H1 (cell line): Measurements from ENCODE around the gene PPA2. TPM values are rescaled to one million over a fixed set of nuclear protein-coding genes. Genes with fewer than 3 reads are reported as not detected.

ENCODE experiments used
- CTBP2 ChIP-seq: IDR thresholded peaks from 2 replicates; pipeline ENCODE4 v1.7.0; 2011; ENCODE audit warnings: borderline replicate concordance, mild to moderate bottlenecking, moderate library complexity, mixed read lengths, low read length; ENCODE audit not compliant: insufficient read depth, insufficient read length
- HDAC2 ChIP-seq, 2 experiments: fragments of 300-600 bp in 1 of 2; sonication (generic) in 1 of 2; IDR thresholded peaks; 2 replicates each; pipeline ENCODE4 v1.6.1; 2011 to 2012; ENCODE audit warnings: low read depth in 2 of 2, low read length in 2 of 2, mild to moderate bottlenecking in 2 of 2, moderate library complexity in 2 of 2, borderline replicate concordance in 1 of 2, inconsistent platforms in 1 of 2
- polyA plus RNA-seq, 7 experiments: library from polyadenylated mRNA; depleted of rRNA in 3 of 7; stranded (reverse) in 5 of 7; unstranded in 2 of 7; fragments of >200 nt in 5 of 7; fragments of 200-250 nt in 2 of 7; gene quantifications; 1 replicate in 5 of 7; 2 replicates in 1 of 7; 4 replicates in 1 of 7; pipeline versions ENCODE4 v1.2.1 to v1.2.3, GENCODE V29; 2011 to 2013; ENCODE audit warnings: missing spikeins in 2 of 7, mixed read lengths in 2 of 7
- total RNA-seq: library from RNA; stranded (reverse); fragmentation: NEBNext Ultra II Directional; extraction: Animal tissue kit (Norgen Biotek cat#: 25700); gene quantifications from 2 replicates; pipeline ENCODE4 v1.2.1, GENCODE V29; 2021

The PPA2 gene
- total and polyA plus RNA-seq, 2 of the 8 experiments (the other 6 are each of a cell fraction or from before 2014, with no cell fraction given): 24.9 to 62.7 TPM

DNA sequence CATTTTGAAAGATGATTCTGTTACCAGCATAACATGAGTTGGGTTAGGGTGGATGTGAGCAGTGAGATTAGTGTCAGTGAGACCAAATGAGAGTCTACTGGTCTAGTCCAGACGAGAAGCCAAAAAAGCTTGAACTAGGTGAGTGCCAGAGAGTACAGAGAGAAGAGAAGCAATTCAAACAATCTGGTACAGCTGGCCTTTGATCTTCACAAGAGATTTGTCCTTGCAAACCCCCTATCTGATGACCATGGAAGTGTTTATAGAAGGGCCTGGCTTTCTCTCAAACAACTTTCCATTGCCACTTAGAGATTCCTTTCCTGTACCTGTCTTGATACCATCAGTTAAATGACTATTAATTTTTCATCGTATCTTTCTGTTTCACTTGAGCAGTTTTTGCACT is 128.5 kb downstream of the PPA2 start (continued):
- no peak for TF ChIP-seq CTBP2
- TF ChIP-seq HDAC2 (IDR thresholded peaks at IDR 0.05; ENCODE audit: borderline replicate concordance in 1 of 2, low read depth in 2 of 2, low read length in 2 of 2): no peak
